C4-2B (cell line): ENCODE measurements around the gene FXYD1.

ENCODE experiments used
- CTCF ChIP-seq: fragments of 450-650 bp; conservative IDR thresholded peaks from 2 replicates; pipeline ENCODE4 v1.5.1; 2017; ENCODE audit warnings: mild to moderate bottlenecking
- ZFX ChIP-seq: fragments of 450-650 bp; IDR thresholded peaks from 2 replicates; pipeline ENCODE4 v1.6.1; 2017

- TF ChIP-seq CTCF (no peak), ZFX (no peak)
Observed at GRCh38 chr19:35099155-35099896, 39.3 kb upstream of the FXYD1 start.
